Bronchial epithelial cell (primary cell): ENCODE measurements around the gene C2CD4A. TPM values are rescaled to one million over a fixed set of nuclear protein-coding genes. Genes with fewer than 3 reads are reported as not detected.

Experiments used
- DNase-seq: peaks from one replicate; pipeline ENCODE4 v3.0.0-alpha.2; 2010; ENCODE audit warnings: low read depth
- FAIRE-seq: peaks from 2 replicates; lab custom pipeline; 2011; peaks lifted over from hg19 to GRCh38; lab: Jason Lieb, UNC
- H3K27me3 ChIP-seq: 2 replicates; pipeline ENCODE4 v1.5.1; 2011; ENCODE audit warnings: low read length; ENCODE audit not compliant: control insufficient read depth, insufficient read depth
- H3K36me3 ChIP-seq: 2 replicates; pipeline ENCODE4 v1.5.1; 2011; ENCODE audit warnings: low read length; ENCODE audit not compliant: control insufficient read depth, insufficient read depth
- H3K4me3 ChIP-seq: 2 replicates; pipeline ENCODE4 v1.5.1; 2011; ENCODE audit warnings: mild to moderate bottlenecking, low read depth, low read length, control low read depth
- CTCF ChIP-seq: IDR thresholded peaks from 2 replicates; pipeline ENCODE4 v1.5.1; 2011; ENCODE audit warnings: mild to moderate bottlenecking, moderate library complexity, low read length, control low read depth, inconsistent platforms; ENCODE audit not compliant: insufficient read depth, severe bottlenecking
- total RNA-seq: library from RNA; depleted of rRNA; stranded (reverse); fragments of >200 nt; gene quantifications from 2 replicates; pipeline ENCODE4 v1.2.1, GENCODE V29; 2014

Gene C2CD4A
- total RNA-seq, 1 donor from 2014 or later, result 0.53 TPM

- DNase-seq (peak; percentile 33), FAIRE-seq (no peak)
- Histone ChIP-seq H3K4me3 (no peak overlapping the region), H3K36me3 (no peaks in the 10 kb centered on the region), H3K27me3 (peaks cover 2% of the 10 kb centered on the region)
- no peak for TF ChIP-seq CTCF
Observed at GRCh38 chr15:62099094-62099601, 32.4 kb downstream of the C2CD4A start.

- TF ChIP-seq CTCF, result no peak
- no peak for FAIRE-seq
- DNase-seq, result no peak
- H3K27me3 ChIP-seq, result no peaks in the 10 kb centered on the region
- no peaks in the 10 kb centered on the region for H3K36me3 ChIP-seq
- no peak overlapping the region for H3K4me3 ChIP-seq
Observed at GRCh38 chr15:62103431-62103830, 36.7 kb downstream of the C2CD4A start.

GRCh38 chr15:62104401-62104800 lies 37.6 kb downstream of the C2CD4A start:
- H3K27me3 ChIP-seq, result no peaks in the 10 kb centered on the region
- no peaks in the 10 kb centered on the region for H3K36me3 ChIP-seq
- DNase-seq, result no peak
- no peak for TF ChIP-seq CTCF
- no peak overlapping the region for H3K4me3 ChIP-seq
- no peak for FAIRE-seq

GRCh38 chr15:62104846-62105245 lies 38.1 kb downstream of the C2CD4A start:
- no peak for DNase-seq
- no peak for FAIRE-seq
- no peak for TF ChIP-seq CTCF

GRCh38 chr15:62105266-62105665 lies 38.5 kb downstream of the C2CD4A start:
- Histone ChIP-seq H3K27me3 (no peaks in the 10 kb centered on the region), H3K36me3 (no peaks in the 10 kb centered on the region), H3K4me3 (no peak overlapping the region)
- no peak for TF ChIP-seq CTCF
- FAIRE-seq (no peak), DNase-seq (no peak)

More at GRCh38 chr15:62104846-62105245, 38.1 kb downstream of the C2CD4A start:
- no peaks in the 10 kb centered on the region for H3K27me3 ChIP-seq
- no peak overlapping the region for H3K4me3 ChIP-seq
- no peaks in the 10 kb centered on the region for H3K36me3 ChIP-seq

GRCh38 chr15:62106096-62106495 lies 39.3 kb downstream of the C2CD4A start:
- Histone ChIP-seq H3K36me3 (no peaks in the 10 kb centered on the region), H3K4me3 (no peak overlapping the region), H3K27me3 (no peaks in the 10 kb centered on the region)
- FAIRE-seq (no peak), DNase-seq (no peak)
- no peak for TF ChIP-seq CTCF
